Measurements from ENCODE around the gene THSD4. TPM values are rescaled to one million over a fixed set of nuclear protein-coding genes. Genes with fewer than 3 reads are reported as not detected.

The THSD4 gene
- total RNA-seq, 4 donors from 2014 or later = 39.4 to 232 (median 127) TPM

GRCh38 chr15:71096676-71097075 lies 18.6 kb upstream of the THSD4 start:
- no peak for DNase-seq
- no peaks in the 10 kb centered on the region for H3K27me3 ChIP-seq
- intact Hi-C loops (cut with DNase I) = no loop called here
- H3K4me3 ChIP-seq = no peak overlapping the region
- no peaks in the 10 kb centered on the region for H3K9me3 ChIP-seq
- no peaks in the 10 kb centered on the region for H3K36me3 ChIP-seq
- no peak overlapping the region for H3K27ac ChIP-seq
- TF ChIP-seq POLR2A (IDR thresholded peaks at IDR 0.05) (no peak), CTCF (IDR thresholded peaks at IDR 0.05) (no peak)
- peaks cover 0 to 19% (median 5%) of the 10 kb centered on the region in 3 donors for H3K4me1 ChIP-seq
- WGBS, 2 donors = 26 to 28% methylated on average over 3 of the region's 3 CpGs

- no peaks in the 10 kb centered on the region for H3K27me3 ChIP-seq
- H3K4me1 ChIP-seq = peaks cover 0 to 20% (median 4%) of the 10 kb centered on the region in 3 donors
- TF ChIP-seq POLR2A (IDR thresholded peaks at IDR 0.05) = no peak
- no peak for TF ChIP-seq CTCF (IDR thresholded peaks at IDR 0.05)
- H3K9me3 ChIP-seq = no peaks in the 10 kb centered on the region
- no peaks in the 10 kb centered on the region for H3K36me3 ChIP-seq
- H3K27ac ChIP-seq = no peak overlapping the region
- DNase-seq = no peak
- WGBS, 2 donors = 90 to 96% methylated on average over 4 of the region's 4 CpGs
- intact Hi-C loops (cut with DNase I) = no loop called here
- H3K4me3 ChIP-seq = no peak overlapping the region
Observed at GRCh38 chr15:71097890-71098289, 17.4 kb upstream of the THSD4 start.

- 76 to 79% methylated on average over 1 of the region's 1 CpG for WGBS, 2 donors
- no peak for DNase-seq
- intact Hi-C loops (cut with DNase I) = no loop called here
Observed at GRCh38 chr15:71098920-71099319, 16.4 kb upstream of the THSD4 start.

GRCh38 chr15:71103102-71103676 lies 12.1 kb upstream of the THSD4 start:
- DNase-seq = no peak
- peaks cover 0 to 9% (median 0%) of the 10 kb centered on the region in 3 donors for H3K4me1 ChIP-seq
- H3K4me3 ChIP-seq = no peak overlapping the region
- no peaks in the 10 kb centered on the region for H3K36me3 ChIP-seq
- WGBS, 2 donors = 28 to 60% methylated on average over 2 of the region's 2 CpGs
- H3K27ac ChIP-seq = no peak overlapping the region
- no peaks in the 10 kb centered on the region for H3K9me3 ChIP-seq
- intact Hi-C loops (cut with DNase I) = no loop called here
- peak in 5 of 6 experiments; percentile 18 to 58 (median 33) for TF ChIP-seq CTCF (IDR thresholded peaks at IDR 0.05)
- no peak for TF ChIP-seq POLR2A (IDR thresholded peaks at IDR 0.05)
- no peaks in the 10 kb centered on the region for H3K27me3 ChIP-seq

More at GRCh38 chr15:71098920-71099319, 16.4 kb upstream of the THSD4 start:
- H3K4me3 ChIP-seq = no peak overlapping the region
- no peak overlapping the region for H3K27ac ChIP-seq
- H3K4me1 ChIP-seq = peaks cover 0 to 18% (median 0%) of the 10 kb centered on the region in 3 donors
- H3K9me3 ChIP-seq = no peaks in the 10 kb centered on the region
- no peaks in the 10 kb centered on the region for H3K36me3 ChIP-seq
- TF ChIP-seq CTCF (IDR thresholded peaks at IDR 0.05) (no peak), POLR2A (IDR thresholded peaks at IDR 0.05) (no peak)
- H3K27me3 ChIP-seq = no peaks in the 10 kb centered on the region

- H3K27ac ChIP-seq = no peak overlapping the region
- H3K36me3 ChIP-seq = no peaks in the 10 kb centered on the region
- TF ChIP-seq CTCF (IDR thresholded peaks at IDR 0.05) = no peak
- TF ChIP-seq POLR2A (IDR thresholded peaks at IDR 0.05) = no peak
- intact Hi-C loops (cut with DNase I) = no loop called here
- H3K4me1 ChIP-seq = peaks cover 0 to 9% (median 0%) of the 10 kb centered on the region in 3 donors
- WGBS, 2 donors = 92 to 93% methylated on average over 7 of the region's 7 CpGs
- no peaks in the 10 kb centered on the region for H3K27me3 ChIP-seq
- no peak for DNase-seq
- no peaks in the 10 kb centered on the region for H3K9me3 ChIP-seq
- no peak overlapping the region for H3K4me3 ChIP-seq
Observed at GRCh38 chr15:71104636-71105035, 10.6 kb upstream of the THSD4 start.
